Activated B cell treated with CpG ODN at 0.5 μM for 24 hours (primary cell): ENCODE data around the gene TPPP3. TPM values are rescaled to one million over a fixed set of nuclear protein-coding genes. Genes with fewer than 3 reads are reported as not detected.

ENCODE experiments used
- ATAC-seq: fragments of 200-7000 bp; cut with Tn5 transposase; one replicate; pipeline ENCODE4 v1.10.0; 2021; ENCODE audit warnings: low read depth, mild to moderate bottlenecking, moderate library complexity
- CTCF ChIA-PET: fragments of 350-600 bp; sonication (Branson Sonifier 250); formaldehyde crosslinking; loops from one replicate; lab custom pipeline; 2021; ENCODE audit warnings: antibody characterized with exemption; lab: Charles Lee
- POLR2A ChIA-PET: fragments of 350-600 bp; sonication (Branson Sonifier 250); formaldehyde crosslinking; loops from one replicate; lab custom pipeline; 2021; ENCODE audit warnings: antibody characterized with exemption; lab: Charles Lee
- DNase-seq: peaks from one replicate; pipeline ENCODE4 v3.0.0; 2022
- H3K27ac Mint-ChIP-seq: one replicate; pipeline ENCODE4 v1.8.0; 2020; ENCODE audit warnings: mixed read lengths
- H3K27me3 Mint-ChIP-seq: one replicate; pipeline ENCODE4 v1.8.0; 2021; ENCODE audit warnings: mixed read lengths
- H3K36me3 Mint-ChIP-seq: one replicate; pipeline ENCODE4 v1.8.0; 2021; ENCODE audit warnings: low read depth, mixed read lengths
- H3K4me1 Mint-ChIP-seq: one replicate; pipeline ENCODE4 v1.8.0; 2021; ENCODE audit warnings: mixed read lengths
- H3K4me3 Mint-ChIP-seq: one replicate; pipeline ENCODE4 v1.8.0; 2020; ENCODE audit warnings: mild to moderate bottlenecking, mixed read lengths
- H3K9me3 Mint-ChIP-seq: one replicate; pipeline ENCODE4 v1.8.0; 2020; ENCODE audit warnings: mixed read lengths
- intact Hi-C: fragments of 100-400 bp; cut with micrococcal nuclease; formaldehyde crosslinking; loops from one replicate; pipeline ENCODE4 v1.15.1; 2024
- total RNA-seq: library from RNA; stranded (reverse); gene quantifications from 2 replicates; pipeline ENCODE4 v1.2.3, GENCODE V29; 2022
- TF ChIP-seq, protein P1 (sequence below): fragments of 200-600 bp; IDR thresholded peaks from one replicate; pipeline ENCODE4 v1.8.0; 2022; ENCODE audit warnings: antibody characterized with exemption, mild to moderate bottlenecking

The TPPP3 gene
- total RNA-seq, 1 donor from 2014 or later: not detected

DNA sequence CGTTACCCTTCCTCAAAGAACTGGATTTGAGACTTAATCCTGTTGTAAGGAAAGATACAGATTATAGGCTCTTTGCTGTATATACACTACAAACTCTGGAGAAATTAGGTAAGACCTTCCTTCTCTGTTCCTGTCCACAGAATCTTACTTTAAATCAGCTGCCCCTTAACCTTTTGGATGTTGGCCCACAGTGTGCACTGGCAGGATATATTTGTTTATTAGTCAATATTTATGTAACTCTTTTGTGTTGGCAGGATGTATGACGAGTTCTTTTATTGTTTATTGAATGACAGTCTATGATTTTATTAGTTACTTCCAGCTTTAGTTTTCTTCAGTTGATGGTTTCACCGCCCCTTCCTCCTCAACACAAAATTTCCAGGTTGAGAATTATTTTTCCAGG, 47.0 kb downstream of the TPPP3 start:
- no peak for ATAC-seq
- H3K27ac Mint-ChIP-seq: no peak overlapping the region
- H3K36me3 Mint-ChIP-seq: no peaks in the 10 kb centered on the region
- TF ChIP-seq, protein P1, sequence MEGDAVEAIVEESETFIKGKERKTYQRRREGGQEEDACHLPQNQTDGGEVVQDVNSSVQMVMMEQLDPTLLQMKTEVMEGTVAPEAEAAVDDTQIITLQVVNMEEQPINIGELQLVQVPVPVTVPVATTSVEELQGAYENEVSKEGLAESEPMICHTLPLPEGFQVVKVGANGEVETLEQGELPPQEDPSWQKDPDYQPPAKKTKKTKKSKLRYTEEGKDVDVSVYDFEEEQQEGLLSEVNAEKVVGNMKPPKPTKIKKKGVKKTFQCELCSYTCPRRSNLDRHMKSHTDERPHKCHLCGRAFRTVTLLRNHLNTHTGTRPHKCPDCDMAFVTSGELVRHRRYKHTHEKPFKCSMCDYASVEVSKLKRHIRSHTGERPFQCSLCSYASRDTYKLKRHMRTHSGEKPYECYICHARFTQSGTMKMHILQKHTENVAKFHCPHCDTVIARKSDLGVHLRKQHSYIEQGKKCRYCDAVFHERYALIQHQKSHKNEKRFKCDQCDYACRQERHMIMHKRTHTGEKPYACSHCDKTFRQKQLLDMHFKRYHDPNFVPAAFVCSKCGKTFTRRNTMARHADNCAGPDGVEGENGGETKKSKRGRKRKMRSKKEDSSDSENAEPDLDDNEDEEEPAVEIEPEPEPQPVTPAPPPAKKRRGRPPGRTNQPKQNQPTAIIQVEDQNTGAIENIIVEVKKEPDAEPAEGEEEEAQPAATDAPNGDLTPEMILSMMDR: no peak
- H3K4me1 Mint-ChIP-seq: no peaks in the 10 kb centered on the region
- H3K9me3 Mint-ChIP-seq: no peaks in the 10 kb centered on the region
- no peak overlapping the region for H3K4me3 Mint-ChIP-seq
- CTCF ChIA-PET: interaction anchor here (1.0 to 2.1 kb wide), 2 partner anchors 54 to 120 kb away, joined by 4 to 7 read pairs; no protein-coding TSS in a partner anchor
- POLR2A ChIA-PET: no interaction called here
- no peak for DNase-seq
- intact Hi-C loops: loop anchor here (5.0 kb wide), 1 partner anchor 71 kb away; the partner anchor contains the start of gene ZDHHC1
- peaks cover 9% of the 10 kb centered on the region for H3K27me3 Mint-ChIP-seq

DNA sequence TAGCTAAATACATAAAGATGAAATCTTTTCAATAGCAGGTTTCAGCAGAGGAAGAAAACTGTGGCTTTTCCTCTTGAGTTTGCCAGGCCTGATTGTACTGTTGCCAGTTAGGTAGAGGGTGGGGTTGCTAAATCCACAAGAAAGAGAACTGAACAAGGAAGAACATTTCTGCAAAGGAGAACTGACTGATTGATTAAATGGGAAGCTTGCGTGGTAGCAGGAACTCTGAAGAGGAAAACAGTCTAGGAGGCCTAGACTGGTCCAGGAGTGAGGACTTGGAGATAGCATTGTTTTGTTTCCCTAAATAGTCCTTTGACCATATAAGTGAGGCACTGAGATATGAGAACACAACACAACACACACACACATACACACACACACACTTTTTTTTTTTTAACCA, 47.9 kb downstream of the TPPP3 start:
- POLR2A ChIA-PET: no interaction called here
- TF ChIP-seq, protein P1: no peak
- intact Hi-C loops: loop anchor here (5.0 kb wide), 1 partner anchor 72 kb away; the partner anchor contains the start of gene ZDHHC1
- no peaks in the 10 kb centered on the region for H3K4me1 Mint-ChIP-seq
- no peak overlapping the region for H3K4me3 Mint-ChIP-seq
- H3K36me3 Mint-ChIP-seq: no peaks in the 10 kb centered on the region
- no peak for DNase-seq
- H3K27ac Mint-ChIP-seq: no peak overlapping the region
- peaks cover 9% of the 10 kb centered on the region for H3K27me3 Mint-ChIP-seq
- ATAC-seq: no peak
- CTCF ChIA-PET: interaction anchor here (0.7 kb wide), 1 partner anchor 10 kb away, joined by 4 read pairs; no protein-coding TSS in a partner anchor
- H3K9me3 Mint-ChIP-seq: no peaks in the 10 kb centered on the region

DNA sequence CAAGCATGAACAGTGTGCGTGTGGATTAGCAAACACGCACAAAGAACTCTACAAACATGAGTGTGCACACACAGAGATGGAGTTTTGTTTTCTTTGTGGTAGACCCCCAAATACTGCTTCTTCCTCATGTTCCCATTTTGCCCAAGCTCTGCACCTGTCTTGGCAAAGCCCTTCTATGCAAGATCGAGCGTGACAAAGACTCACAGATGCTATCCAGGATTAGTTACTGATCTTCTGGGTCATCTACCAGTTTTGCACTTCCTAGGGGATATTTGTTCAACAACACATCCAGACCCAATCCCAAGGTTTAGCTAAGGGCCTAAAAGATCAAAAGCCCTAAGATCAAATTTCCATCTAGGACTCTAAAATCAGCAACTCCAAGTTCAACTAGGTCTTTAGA, 50.7 kb downstream of the TPPP3 start:
- Mint-ChIP-seq H3K27me3 (peaks cover 8% of the 10 kb centered on the region), H3K4me1 (no peaks in the 10 kb centered on the region), H3K4me3 (no peak overlapping the region), H3K9me3 (no peaks in the 10 kb centered on the region), H3K27ac (no peak overlapping the region), H3K36me3 (no peaks in the 10 kb centered on the region)
- intact Hi-C loops: no loop called here
- CTCF ChIA-PET: no interaction called here
- ATAC-seq (no peak), DNase-seq (no peak)
- POLR2A ChIA-PET: no interaction called here
- TF ChIP-seq, protein P1: no peak

DNA sequence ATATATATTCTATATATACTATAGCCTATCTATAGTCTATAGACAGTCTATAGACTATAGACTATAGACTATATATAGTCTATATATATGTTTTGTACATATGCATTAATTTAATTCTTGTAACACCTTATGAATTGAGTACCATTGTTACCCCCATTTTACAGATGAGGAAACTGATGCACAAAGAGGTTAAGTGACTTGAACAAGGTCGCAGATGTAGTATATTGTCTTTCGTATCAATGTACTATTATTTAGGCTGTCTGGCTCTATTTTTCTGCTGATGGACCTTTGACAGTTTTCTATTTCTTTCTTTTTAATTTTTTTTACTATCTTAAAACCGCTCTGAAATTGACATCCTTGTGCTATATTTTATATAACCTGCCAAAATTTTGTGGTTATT, 52.0 kb downstream of the TPPP3 start:
- H3K9me3 Mint-ChIP-seq: no peaks in the 10 kb centered on the region
- H3K27ac Mint-ChIP-seq: no peak overlapping the region
- peaks cover 5% of the 10 kb centered on the region for H3K27me3 Mint-ChIP-seq
- no peak for ATAC-seq
- TF ChIP-seq, protein P1: no peak
- H3K4me3 Mint-ChIP-seq: no peak overlapping the region
- no peaks in the 10 kb centered on the region for H3K4me1 Mint-ChIP-seq
- POLR2A ChIA-PET: no interaction called here
- intact Hi-C loops: no loop called here
- CTCF ChIA-PET: no interaction called here
- DNase-seq: no peak
- no peaks in the 10 kb centered on the region for H3K36me3 Mint-ChIP-seq

Other genes starting within 250 kb of the TPPP3 start
- 0.64 and 0.93 TPM in 2 replicates for gene B3GNT9, start 242.5 kb downstream of the TPPP3 start, total RNA-seq
- gene TRADD, start 233.6 kb downstream of the TPPP3 start, total RNA-seq: 31.5 and 37.3 TPM in 2 replicates
- 5.6 and 6.5 TPM in 2 replicates for gene FBXL8, start 233.5 kb downstream of the TPPP3 start, total RNA-seq
- gene HSF4, start 228.8 kb downstream of the TPPP3 start, total RNA-seq: 5.9 and 7.3 TPM in 2 replicates
- 0.64 and 0.91 TPM in 2 replicates for gene NOL3, start 223.0 kb downstream of the TPPP3 start, total RNA-seq
- gene MATCAP1, start 209.5 kb downstream of the TPPP3 start, total RNA-seq: 10.6 and 18.7 TPM in 2 replicates
- gene EXOC3L1, start 203.4 kb downstream of the TPPP3 start, total RNA-seq: not detected in 2 replicates
- gene E2F4, start 201.3 kb downstream of the TPPP3 start, total RNA-seq: 117 and 128 TPM in 2 replicates
- 6.8 and 6.9 TPM in 2 replicates for gene ELMO3, start 194.4 kb downstream of the TPPP3 start, total RNA-seq
- gene TMEM208, start 166.4 kb downstream of the TPPP3 start, total RNA-seq: 37.1 and 41.3 TPM in 2 replicates
- 45.5 and 50.4 TPM in 2 replicates for gene FHOD1, start 146.0 kb downstream of the TPPP3 start, total RNA-seq
- 1.9 and 2.5 TPM in 2 replicates for gene SLC9A5, start 144.5 kb downstream of the TPPP3 start, total RNA-seq
- gene PLEKHG4, start 114.0 kb downstream of the TPPP3 start, total RNA-seq: 7.8 TPM in 2 replicates
- not detected in 2 replicates for gene KCTD19, start 66.8 kb downstream of the TPPP3 start, total RNA-seq
- 0.49 and 0.69 TPM in 2 replicates for gene LRRC36, start 66.7 kb downstream of the TPPP3 start, total RNA-seq
- gene ZDHHC1, start 23.0 kb upstream of the TPPP3 start, total RNA-seq: 2.8 and 3.8 TPM in 2 replicates
- gene HSD11B2, start 37.6 kb upstream of the TPPP3 start, total RNA-seq: 0.49 TPM in 1 of 2 replicates, not detected in the other
- 70.2 and 74.5 TPM in 2 replicates for gene ATP6V0D1, start 87.7 kb upstream of the TPPP3 start, total RNA-seq
- gene AGRP, start 90.0 kb upstream of the TPPP3 start, total RNA-seq: not detected in 2 replicates
- 136 and 159 TPM in 2 replicates for gene RIPOR1, start 135.3 kb upstream of the TPPP3 start, total RNA-seq
- 53.1 and 59.6 TPM in 2 replicates for gene CTCF, start 169.0 kb upstream of the TPPP3 start, total RNA-seq